Activated CD4-positive, alpha-beta T cell treated with anti-CD3 and anti-CD28 coated beads for 1 hour (primary cell): ENCODE measurements around the gene PROM1.
A peak's percentile ranks its signal among the peaks of the same experiment; 100 is the strongest.

ENCODE experiments used
- DNase-seq: peaks from one replicate; pipeline ENCODE4 v3.0.0-alpha.2; 2020

PROM1 gene

DNA sequence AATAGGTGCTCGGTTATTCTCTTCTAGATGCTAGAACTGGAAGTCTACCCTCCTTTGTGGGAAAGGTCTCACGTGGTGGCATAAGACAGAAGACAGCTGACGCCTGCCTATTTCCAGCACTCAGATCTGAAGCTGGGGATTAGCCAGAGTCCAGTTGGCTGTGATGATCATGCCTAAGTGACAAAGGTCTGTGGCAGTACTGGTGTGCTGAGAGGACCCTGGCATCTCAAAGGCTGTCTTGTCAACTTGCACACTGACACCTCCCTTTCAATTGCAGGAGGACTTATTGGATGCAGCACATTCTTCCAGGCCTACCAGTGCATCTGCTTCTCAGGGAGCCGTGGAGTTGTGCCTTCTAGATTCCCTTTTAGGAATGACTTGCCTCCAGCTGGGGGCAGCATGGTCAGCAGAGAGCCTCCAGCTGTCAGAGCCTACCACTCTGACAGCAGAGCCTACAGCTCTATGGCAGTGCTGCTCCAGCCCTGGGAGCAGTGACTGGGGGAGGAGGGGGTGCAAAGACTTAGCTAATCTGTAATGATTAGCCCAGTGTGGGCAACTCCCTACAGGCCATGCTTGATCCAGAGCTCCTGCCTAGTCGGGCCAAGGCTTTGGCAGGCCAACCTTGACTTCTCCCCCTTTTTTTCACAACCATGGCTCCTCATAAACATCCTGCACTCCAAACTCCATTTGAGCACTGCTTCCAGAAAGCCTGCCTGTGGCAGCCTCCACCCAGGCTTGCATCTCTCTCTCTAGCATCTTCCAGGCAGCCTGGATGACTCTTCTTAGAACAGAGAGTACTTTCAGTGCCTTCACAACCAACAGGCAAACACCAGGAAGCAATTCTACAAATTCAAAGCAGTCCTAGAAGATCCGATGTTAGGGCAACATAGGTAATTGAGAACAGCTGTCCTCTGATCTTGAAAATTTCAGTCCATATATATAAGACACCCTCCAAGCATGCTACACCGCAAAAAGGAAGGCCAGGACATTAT is 107.1 kb downstream of the PROM1 start:
- DNase-seq: no peak

DNA sequence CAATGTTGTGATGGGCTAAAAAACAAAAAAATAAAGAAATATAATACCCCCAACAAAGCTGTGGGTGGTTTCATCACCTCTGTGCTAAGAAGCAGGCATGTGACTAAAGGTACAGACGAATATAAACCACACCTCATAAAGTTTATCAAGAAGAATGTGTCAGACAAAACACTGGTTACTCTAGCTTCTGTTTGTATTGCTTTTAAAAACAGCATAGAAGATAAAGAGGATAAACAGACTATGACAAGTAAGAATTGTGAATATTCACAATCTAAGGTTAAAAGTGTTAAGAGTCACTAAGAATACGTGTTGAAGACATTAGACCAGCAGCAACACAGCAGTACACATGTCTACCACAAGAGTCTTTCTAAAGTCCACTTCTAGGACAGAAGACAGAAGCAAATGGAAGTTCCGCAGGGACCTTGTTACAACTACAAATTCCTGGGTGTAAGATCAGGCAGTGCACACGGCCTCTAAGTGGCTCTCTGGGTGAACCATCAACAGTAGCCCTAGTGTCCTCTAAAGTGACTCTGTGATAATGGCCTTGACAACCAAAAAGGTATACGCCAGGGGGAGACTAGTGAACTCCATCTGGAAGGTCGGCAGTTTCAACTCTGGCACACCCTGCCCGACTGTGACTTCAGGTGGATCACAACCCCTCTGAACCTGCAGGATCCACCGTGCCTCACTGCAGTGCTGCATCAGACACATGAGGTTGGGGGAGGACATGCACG is 112.6 kb downstream of the PROM1 start:
- no peak for DNase-seq

DNA sequence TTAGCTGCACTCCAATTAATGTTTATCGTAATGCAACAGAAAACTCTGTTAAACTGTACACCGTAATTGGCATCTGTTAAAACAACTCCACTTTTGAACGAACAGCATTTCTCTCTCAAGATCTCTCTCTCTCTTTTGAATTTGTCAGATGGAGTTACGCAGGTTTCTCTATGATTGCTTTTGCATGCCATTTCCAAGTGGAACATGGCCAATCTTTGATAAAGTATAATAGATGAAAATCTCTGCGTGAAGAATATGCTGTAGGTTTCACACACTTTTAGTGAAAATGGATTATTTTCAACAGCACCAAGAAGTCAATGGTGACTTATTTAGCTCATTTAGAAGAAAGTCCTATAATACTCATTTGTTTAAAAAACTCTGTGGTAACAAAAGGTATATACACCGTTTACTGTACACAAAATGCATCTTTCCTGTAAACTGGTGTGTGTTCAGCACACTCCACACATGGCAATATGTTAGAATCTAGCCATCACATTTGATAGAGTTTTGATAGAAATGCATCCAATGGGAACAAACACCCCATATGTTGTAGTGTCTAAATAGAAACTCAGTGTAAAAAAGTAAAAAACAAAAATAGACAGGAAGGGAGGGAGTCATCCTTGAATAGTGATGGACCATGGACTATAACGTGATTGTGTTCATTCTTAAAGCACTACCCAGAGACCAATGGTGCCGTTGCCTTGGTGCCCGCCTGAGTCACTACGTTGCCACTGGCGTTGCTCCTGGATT is 115.1 kb downstream of the PROM1 start:
- DNase-seq: no peak

DNA sequence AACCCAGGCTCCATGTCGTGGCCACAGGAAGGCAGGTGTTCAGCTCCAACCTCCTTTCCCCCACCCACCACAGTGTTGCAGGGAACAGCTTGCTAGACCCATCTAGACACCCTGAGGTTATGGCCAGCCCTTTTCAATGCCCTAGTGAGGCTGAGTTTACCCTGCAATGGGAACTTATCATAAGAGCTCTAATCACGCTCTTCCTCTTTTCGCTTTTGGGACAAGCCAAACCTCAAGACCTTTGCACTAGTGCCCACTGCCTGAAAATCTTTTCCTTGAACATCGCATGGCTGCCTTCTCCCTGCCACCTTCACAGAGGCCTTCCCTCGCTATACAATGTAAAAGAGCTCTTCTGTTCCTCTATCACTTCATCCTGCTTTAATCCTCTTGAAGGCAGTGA is 118.5 kb downstream of the PROM1 start:
- no peak for DNase-seq

DNA sequence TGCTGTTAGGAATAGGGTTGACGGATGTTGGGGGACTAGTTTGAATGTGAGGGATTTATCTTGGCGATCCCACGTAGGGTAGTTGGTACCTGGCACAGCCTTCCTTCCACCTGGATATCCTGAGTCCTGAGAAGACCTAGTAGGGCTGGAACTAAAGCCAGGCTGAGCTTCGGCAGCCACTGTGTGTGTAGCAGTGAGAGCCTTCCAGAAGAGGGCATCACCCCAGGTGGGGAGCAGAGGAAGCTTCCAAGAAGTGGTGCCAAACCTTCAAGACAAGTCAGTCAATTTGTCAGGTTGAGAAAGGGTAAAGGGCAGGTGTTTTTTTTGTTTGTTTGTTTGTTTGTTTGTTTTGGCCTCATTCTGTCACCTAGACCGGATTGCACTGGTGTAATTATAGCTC is 119.7 kb downstream of the PROM1 start:
- DNase-seq: no peak

DNA sequence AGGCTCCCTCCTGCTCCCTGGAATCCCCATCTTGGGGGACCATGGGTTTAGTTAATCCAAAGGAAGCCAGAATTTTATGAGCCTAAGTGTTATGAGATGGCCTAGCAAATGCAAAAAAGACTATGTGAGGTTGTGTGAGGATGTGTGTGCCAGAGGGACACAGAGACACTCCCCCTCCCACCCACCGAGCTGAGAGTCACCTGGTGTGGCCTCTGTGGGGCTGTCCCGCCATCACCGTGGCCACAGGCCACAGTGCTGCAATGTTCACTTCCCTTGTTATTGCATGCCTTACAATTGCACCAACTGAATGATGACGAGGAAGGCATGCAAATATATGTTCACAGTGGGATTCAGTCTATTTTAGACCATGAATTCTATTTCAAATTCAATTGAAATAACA is 120.2 kb downstream of the PROM1 start:
- DNase-seq: no peak

DNA sequence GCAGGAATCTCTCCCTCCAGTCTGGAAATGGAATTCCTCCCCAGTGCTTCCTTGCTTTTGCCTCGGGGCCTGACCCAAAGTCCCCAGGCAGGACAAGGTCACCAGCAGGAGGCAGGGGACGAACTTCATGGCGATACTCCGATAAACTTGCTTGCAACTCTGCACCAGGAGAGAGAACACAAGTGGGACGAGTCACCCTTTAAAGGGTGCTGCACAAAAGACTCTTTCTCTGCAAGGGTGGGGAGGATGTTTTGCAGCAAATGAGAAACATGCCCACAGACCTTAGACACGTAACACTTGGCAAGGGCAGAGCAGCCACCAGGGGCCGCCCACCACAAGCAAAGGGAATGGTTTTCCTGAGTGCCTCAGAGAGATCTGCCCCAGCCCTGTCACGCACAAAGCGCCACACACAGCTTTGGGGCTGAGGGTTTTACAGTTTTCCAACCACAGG is 120.8 kb downstream of the PROM1 start, which contains the start of gene FGFBP2:
Gene FGFBP2 (minus strand): TSS at position 175 of the 451 bp plus-strand sequence. CDS start 46 bp downstream, at position 129.
- DNase-seq: peak; percentile 23

DNA sequence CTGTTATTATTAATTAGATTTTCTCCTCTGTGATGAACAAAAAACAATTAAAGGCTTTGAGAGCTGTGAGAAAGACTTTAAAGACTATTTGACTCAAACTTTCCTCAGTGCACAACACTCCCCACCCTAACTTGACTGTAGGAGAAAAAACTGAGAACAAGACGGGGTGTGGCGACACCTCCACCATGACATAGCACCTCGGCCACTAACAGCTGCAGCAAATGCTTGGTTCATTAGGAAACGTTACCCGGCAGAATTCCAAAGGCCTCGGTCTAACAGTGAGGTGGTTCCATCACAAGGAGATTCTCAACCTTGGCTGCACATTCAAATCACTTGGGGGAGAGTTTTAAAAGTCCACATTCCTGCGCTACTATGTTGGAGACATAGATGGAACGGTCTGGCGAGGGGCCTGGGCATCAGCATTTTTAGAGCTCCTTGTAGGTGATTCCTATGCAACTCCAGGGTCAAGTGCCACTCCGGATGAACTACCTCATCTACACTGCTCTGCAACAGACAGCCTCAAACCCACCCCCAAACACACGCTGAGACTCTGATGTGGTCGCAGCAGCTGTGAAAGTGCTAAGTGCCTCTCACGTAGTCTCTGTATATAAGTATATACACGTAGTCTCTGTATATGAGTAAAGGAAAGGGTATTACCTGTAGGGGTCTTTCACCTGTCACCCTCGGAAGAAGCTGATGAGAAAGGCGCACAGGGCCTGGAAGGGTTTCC is 121.9 kb downstream of the PROM1 start:
- no peak for DNase-seq

DNA sequence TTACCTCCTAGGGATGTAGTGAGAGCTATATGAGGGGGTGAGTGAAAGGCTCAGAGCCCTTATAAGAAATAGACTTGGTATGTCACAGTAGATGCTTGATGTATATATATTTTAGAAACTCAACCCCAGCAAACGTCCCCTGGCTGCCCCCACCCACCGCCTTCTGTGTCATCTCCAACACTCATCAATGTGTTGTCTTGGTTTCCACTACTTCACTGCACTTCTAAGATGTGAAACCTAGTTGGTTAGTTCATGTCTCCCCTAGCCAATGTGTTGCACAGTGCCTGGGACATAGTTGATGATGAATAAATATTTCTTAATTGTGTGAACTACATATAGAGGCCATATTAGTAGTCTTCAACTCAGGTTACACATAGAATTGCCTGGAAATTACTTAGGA is 125.3 kb downstream of the PROM1 start:
- no peak for DNase-seq

DNA sequence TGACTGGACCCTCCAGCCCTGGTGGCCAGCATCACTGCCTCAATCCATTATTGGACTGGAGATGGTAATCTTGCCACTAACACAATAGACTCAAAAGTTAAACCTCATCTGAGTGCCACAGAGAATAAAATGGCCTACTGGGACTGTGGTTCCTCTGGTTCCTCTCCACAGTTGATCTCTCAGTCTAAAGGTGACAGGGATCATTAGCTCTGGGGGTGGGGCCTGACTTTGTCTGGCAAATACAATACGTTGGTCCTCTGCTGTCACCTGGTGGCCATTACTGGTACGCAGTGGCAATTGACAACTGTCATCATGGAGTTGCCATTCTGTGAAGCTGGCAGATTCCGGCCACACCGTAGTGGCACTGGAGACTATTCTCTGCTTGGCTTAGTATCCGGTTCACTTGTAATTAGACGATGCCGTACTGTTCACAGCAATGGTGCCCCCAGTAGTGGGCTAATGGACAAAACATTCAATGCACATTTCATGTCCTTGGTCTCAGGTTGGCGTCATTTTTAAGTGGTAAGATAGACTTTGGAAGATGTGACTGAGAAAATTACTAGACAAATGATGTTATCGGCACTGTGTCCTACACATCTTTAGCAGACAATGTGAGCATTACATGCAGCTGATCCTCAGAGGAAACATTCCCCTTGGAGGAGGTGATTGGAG is 127.5 kb downstream of the PROM1 start:
- peak; percentile 56 for DNase-seq

DNA sequence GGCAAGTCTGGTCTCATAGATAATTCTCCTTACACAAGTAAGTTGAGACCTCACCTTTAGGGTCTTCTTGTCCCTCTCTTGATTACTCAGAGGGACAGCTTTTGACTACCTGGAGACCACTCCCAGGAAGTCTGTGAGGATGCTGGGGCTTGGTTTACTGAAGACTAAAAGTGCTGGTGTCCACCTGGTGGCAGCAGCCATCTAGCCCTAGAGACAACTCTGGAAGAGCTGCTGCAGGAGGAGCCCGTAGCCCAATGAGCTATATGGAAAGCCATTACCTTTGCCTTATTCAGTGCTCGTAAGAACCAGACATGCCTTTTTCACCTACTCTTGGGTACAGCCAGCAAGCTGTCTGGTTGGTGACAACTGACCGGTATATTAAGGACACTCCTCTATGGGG is 128.2 kb downstream of the PROM1 start:
- DNase-seq: no peak

DNA sequence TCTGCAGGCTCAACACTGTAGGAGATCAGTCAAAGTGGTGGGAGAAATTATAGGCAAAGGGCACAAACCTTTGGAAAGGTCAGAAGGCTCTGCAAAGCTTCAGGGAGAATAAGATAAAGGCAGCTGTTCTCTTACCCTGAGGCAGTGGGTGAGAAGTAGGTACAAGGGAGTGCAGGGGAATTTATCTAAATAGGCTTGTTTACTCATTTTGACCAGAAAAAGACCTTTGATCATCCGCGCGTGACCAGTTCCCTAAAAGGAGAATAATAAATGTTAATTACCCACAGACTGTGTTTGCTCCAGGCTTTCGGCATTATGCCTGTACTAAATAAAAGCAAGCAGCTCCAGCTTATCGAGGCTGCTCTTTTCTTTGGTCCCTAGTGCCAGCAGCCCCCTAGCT is 130.2 kb downstream of the PROM1 start:
- no peak for DNase-seq

DNA sequence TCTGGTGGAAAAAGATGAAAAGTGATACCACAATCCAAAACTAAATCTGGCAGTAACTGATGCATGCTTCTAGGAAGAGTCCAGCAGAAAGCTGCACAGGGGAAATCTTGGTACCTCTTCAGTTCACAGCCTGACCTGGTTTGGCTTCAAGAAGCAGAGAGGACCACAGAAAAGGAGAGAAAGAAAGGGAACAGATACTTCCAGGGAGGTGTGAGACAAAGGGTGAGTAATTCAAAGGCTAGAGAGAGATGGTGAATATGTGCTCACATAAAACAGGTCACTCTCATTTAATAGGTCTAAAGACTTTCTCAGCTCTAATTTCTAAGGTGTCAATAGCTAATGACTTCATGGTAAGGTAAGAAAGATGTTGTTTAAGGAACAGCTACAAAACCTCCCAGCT is 132.0 kb downstream of the PROM1 start:
- DNase-seq: no peak

DNA sequence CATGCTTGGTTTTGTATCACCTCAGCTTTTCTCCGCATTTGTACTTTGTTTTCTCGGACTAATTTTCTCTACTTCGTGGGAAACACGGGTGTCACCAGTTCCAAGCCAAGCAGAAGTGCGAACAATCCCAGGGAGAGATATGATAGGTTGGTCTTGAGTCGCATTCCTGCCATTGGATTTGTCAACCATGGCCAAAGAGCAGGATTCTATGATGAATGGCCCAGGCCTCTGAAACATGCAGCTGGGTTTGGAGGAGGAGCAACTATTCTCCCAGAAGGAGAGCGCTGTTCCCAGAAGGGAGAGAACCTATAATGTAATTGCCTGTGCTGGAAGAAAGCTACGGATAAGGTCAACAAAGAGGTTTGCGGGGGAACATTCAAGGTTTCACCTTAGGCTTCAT is 135.0 kb downstream of the PROM1 start:
- no peak for DNase-seq

DNA sequence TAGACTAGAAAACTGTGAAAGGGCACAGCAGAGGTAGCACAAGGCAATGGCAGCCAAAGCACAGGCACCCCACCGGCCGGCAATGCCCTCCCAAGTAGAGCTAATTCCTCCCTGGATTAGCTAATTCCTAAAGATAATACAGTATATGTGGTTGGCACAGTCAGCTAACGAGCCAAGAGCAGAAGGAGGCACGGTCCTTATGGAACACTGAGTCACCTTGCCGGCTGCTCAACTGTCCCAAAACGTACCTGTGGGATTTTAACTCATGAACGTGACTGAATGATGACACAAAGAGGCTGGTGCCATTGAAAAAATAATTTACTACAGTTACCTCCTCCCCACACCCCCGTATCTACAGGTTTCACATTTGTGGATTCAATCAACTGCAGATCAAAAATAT is 136.1 kb downstream of the PROM1 start:
- DNase-seq: no peak

DNA sequence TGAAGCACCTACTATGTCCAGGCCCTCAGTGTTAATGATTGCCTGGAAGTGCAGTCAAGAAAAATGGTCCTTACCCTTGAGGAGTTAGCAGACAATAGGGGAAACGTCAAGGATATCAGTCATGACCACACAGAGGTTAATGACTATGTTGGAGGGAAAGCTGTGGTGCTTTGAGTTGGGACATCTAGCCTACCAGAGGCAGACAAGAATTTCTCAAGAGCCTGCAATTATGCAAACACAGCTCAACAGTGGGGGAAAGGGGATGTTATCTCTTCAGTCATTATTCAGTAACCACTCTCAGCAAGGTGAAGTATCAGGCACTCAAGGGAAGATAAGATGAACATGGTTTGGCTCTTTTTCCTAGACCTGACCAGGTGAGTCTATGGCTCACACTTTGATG is 138.3 kb downstream of the PROM1 start:
- DNase-seq: no peak

DNA sequence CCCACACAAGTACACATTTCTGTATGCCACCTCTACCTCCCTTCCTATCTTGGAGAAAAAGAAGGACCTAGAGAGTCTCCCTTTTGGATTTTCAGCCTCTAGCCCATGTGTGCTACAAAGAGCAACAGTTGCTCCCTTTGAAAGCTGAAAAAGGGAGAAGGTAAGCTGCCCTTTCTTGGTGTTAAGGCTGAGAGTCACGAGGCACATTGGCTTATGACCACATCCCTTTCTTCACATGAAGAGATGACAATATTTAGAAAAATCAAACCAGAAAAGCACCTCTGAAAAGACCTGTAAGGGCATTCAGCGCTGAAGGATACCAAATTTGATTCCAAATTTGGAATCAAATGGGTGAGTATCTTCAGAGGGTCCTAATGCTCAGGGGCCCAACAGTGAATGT is 138.9 kb downstream of the PROM1 start:
- no peak for DNase-seq

DNA sequence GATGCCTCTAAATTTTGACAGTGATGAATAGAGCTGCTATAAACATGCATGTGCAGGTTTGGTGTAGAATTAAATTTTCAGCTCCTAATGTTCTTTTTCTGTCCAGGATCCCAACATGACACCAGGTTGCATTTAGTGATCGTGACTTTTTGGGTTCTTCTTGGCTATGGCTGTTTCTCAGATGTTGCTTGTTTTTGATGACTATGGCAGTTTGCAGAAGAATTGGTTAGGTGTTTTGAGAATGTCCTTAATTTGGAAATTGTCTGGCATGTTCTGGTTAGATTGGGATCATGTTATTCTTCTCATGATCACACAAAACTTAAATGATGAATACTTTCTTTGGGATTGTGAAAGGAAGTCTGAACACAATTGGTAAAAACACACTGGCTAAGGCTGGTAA is 141.5 kb downstream of the PROM1 start:
- DNase-seq: no peak

DNA sequence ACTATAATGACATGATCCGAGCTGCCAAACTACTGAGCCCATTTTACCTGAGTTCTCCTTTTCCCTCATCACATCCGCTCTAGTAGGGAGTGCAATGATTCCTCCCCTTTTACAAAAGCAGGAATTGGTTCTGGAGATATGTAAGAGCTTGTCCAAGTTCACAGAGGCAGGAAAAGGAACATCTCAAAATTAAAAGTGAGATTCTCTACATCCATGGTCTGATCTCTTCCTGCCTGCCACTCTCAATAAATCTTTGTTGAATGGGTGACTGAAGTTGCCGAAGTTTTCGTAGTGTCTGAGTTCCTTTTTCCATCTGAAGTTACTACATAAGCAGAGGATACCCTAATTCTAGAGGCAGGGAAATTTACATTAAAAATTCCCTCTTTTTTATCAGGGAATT is 145.2 kb downstream of the PROM1 start, which contains the start of gene FGFBP1:
Gene FGFBP1 (minus strand): TSS at position 101 of the 400 bp plus-strand sequence. CDS start 2,108 bp downstream, outside the sequence.
- no peak for DNase-seq

DNA sequence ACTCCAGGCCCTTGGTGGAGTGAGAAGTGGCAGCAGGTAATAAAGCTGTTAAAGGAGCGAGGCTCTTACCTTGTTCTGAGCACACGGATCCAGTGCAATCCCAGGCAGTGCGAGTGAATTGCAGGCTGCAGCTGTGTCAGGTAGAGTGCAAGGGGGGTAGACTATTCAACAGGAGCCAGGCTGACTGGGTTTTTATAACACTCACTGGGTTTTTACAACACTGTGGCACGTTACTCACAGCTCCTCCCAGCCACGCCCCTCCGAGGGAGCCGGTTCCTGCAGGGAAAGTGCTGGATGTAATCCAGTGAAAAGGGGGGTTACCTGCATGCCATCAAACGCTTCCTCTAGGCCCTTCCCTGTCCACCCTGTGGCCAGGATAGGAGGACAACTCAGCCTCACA is 145.6 kb downstream of the PROM1 start:
- DNase-seq: no peak

DNA sequence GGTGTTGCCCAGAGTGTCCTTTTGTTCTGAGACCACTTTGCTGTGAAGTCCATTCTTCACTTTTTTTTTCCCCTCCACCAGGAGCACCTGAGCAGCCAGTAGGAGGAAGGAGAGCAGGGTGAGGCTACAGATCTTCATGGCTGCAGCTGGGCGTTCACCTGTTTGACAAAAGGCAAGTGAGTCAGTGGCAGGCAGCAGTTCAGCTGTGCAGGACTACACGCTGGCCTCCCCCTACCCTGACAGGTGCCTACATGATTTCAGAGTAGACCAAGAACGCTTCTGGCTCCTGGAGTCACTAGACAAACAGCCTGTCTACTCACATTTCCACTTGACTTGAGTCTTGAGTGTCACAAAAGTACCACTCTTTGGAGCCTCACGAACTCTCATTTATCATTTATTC is 147.3 kb downstream of the PROM1 start:
- no peak for DNase-seq
